Heart left ventricle (tissue), 13 donors: ENCODE measurements around the gene GAS7.

Experiments used
- CTCF ChIP-seq, 12 donors: fragments of 200-600 bp; sonication (generic) in 4 of 12; IDR thresholded peaks; one replicate each; pipeline versions ENCODE4 v1.5.0 to v1.8.0; 2018 to 2022; ENCODE audit warnings: antibody characterized with exemption in 12 of 12, mild to moderate bottlenecking in 5 of 12
- POLR2A ChIP-seq, 2 donors: fragments of 450-650 bp; IDR thresholded peaks; one replicate each; pipeline ENCODE4 v1.6.1; 2017; ENCODE audit warnings: antibody characterized with exemption in 2 of 2, mild to moderate bottlenecking in 2 of 2, moderate library complexity in 2 of 2
- donor health status: ischemic (EF 13 %, LVEDD 7.1; RV severe dilation, severe dysfunction).
- donor health status: DM: no; HTN: yes; CAD: no.
- donor health status: DM: no; HTN: no; CAD: no.
- donor health status: ischemic (EF 25% LVEDD 6.9; RV normal size, moderate dysfunction).
- donor health status: ischemic (EF 25% LVEDD 5.7; RV mildly dilated, moderate dysfunction).
- donor health status: ischemic (EF 35%, LVEDD 5.7; RV mildly dilated, moderate dysfunction).
- donor health status: nonischemic (EF 11% LVEDD 7.7; RV severe dilation, severe dysfunction).
- donor health status: DM: yes; HTN: yes; CAD: no.
- donor health status: PGD.
- donor health status: ischemic (EF 29% LVEDD 5.4; RV normal size, mild dysfunction).
- donor health status: nonischemic (EF 23%, LVEDD 6.1; RV moderate dilation, normal function).

DNA sequence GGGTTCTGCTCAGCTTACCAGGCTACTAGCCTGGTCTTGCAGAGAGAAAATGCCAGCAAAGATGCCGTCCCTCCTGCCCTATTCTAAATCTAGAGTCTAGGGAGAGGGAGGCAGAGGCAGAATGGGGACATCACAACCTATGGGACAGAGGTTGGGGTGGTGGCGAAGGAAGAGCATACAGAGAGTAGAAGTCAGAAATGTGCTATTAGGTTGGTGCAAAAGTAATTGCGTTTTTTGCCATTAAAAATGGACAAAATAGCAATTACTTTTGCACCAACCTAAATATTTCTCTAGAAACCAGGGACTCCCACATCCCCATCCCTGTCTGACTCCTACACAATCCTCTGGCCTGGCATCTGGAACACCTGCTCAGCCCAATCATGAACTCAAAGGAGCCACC is 127.7 kb downstream of the GAS7 start:
- TF ChIP-seq CTCF (IDR thresholded peaks at IDR 0.05) (no peak), POLR2A (IDR thresholded peaks at IDR 0.05) (no peak)
